ENCODE data around the gene ATG16L1. TPM values are rescaled to one million over a fixed set of nuclear protein-coding genes. Genes with fewer than 3 reads are reported as not detected.

ATG16L1 gene
- total RNA-seq, 1 experiment from 2014 or later: 52.3 TPM

DNA sequence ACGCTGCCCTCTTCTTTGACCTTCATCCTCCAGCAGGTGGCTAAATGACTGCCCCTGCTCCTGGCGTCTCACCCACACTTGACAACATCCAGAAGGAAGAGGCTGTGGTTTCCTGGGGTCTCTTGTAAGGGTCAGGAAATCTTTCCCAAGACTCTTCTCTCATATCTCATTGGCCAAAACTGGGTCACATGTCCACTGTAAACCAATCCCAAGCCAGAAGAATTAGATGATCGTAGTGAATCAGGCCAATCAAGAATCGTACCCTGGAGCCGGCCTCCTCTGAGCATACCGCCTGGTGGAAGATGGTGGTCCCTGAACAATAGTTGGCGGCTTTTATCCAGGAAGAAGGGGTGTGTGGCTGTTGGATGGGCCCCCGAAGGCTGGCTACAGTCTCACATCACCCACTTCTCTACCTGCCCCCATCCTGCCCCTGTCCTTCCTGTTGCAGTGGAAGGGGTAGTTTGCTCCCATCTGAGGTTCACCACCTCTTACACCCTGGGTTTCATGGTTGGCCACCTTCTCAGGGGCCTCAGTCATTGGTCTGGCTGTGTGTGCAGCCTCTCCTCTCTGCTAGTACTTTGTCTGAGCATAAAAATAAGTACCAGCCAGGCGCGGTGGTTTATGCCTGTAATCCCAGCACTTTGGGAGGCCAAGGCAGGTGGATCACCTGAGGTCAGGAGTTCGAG is 59.9 kb downstream of the ATG16L1 start:
- H3K4me1 ChIP-seq (ENCODE audit: control insufficient read depth, insufficient read depth, low read length): no peaks in the 10 kb centered on the region
- BruUV-seq (replicated peaks): no TSS peak
- no peak for ATAC-seq
- intact Hi-C loops (cut with micrococcal nuclease; ENCODE audit: unreplicated experiment) (no loop called here), in situ Hi-C loops (cut with HindIII; ENCODE audit: low pct_unique_long_range_greater_than_20kb, low sequenced_read_pairs) (no loop called here)
- H3K36me3 ChIP-seq (ENCODE audit: control insufficient read depth, insufficient read depth, low read length): no peaks in the 10 kb centered on the region
- no peaks in the 10 kb centered on the region for H3K9me3 ChIP-seq (ENCODE audit: control insufficient read depth, insufficient read depth, low read depth, low read length)
- CTCF ChIA-PET: interaction anchor here (0.7 kb wide), 1 partner anchor 241 kb away, joined by 3 read pairs; no protein-coding TSS in a partner anchor
- H3K27me3 ChIP-seq (ENCODE audit: control insufficient read depth, insufficient read depth, low read length): no peaks in the 10 kb centered on the region
- TF ChIP-seq CTCF (IDR thresholded peaks at IDR 0.05) (no peak), POLR2AphosphoS5 (IDR thresholded peaks at IDR 0.05; ENCODE audit: low read depth, low read length) (no peak), TCF7L2 (IDR thresholded peaks at IDR 0.05; ENCODE audit: low read depth, low read length) (no peak)
- TF ChIP-seq, protein P1, sequence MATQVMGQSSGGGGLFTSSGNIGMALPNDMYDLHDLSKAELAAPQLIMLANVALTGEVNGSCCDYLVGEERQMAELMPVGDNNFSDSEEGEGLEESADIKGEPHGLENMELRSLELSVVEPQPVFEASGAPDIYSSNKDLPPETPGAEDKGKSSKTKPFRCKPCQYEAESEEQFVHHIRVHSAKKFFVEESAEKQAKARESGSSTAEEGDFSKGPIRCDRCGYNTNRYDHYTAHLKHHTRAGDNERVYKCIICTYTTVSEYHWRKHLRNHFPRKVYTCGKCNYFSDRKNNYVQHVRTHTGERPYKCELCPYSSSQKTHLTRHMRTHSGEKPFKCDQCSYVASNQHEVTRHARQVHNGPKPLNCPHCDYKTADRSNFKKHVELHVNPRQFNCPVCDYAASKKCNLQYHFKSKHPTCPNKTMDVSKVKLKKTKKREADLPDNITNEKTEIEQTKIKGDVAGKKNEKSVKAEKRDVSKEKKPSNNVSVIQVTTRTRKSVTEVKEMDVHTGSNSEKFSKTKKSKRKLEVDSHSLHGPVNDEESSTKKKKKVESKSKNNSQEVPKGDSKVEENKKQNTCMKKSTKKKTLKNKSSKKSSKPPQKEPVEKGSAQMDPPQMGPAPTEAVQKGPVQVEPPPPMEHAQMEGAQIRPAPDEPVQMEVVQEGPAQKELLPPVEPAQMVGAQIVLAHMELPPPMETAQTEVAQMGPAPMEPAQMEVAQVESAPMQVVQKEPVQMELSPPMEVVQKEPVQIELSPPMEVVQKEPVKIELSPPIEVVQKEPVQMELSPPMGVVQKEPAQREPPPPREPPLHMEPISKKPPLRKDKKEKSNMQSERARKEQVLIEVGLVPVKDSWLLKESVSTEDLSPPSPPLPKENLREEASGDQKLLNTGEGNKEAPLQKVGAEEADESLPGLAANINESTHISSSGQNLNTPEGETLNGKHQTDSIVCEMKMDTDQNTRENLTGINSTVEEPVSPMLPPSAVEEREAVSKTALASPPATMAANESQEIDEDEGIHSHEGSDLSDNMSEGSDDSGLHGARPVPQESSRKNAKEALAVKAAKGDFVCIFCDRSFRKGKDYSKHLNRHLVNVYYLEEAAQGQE (IDR thresholded peaks at IDR 0.05; ENCODE audit: insufficient read depth in 1 of 2, low read depth in 2 of 2, low read length in 1 of 2): no peak
- no peak for DNase-seq (ENCODE audit: low read depth, low spot score)
- H3K27ac ChIP-seq (ENCODE audit: low read length): no peak overlapping the region
- POLR2A ChIA-PET: no interaction called here
- H3K4me3 ChIP-seq (ENCODE audit: low read depth in 2 of 2, low read length in 2 of 2): no peak overlapping the region

GRCh38 chr2:233312874-233313273 is 61.4 kb downstream of the ATG16L1 start:
- H3K27ac ChIP-seq (ENCODE audit: low read length): no peak overlapping the region
- BruUV-seq (replicated peaks): no TSS peak
- H3K4me3 ChIP-seq (ENCODE audit: low read depth in 2 of 2, low read length in 2 of 2): no peak overlapping the region
- POLR2A ChIA-PET: no interaction called here
- CTCF ChIA-PET: interaction anchor here (0.7 kb wide), 1 partner anchor 699 kb away, joined by 5 read pairs; no protein-coding TSS in a partner anchor
- H3K4me1 ChIP-seq (ENCODE audit: control insufficient read depth, insufficient read depth, low read length): no peaks in the 10 kb centered on the region
- H3K27me3 ChIP-seq (ENCODE audit: control insufficient read depth, insufficient read depth, low read length): no peaks in the 10 kb centered on the region
- intact Hi-C loops (cut with micrococcal nuclease; ENCODE audit: unreplicated experiment) (no loop called here), in situ Hi-C loops (cut with HindIII; ENCODE audit: low pct_unique_long_range_greater_than_20kb, low sequenced_read_pairs) (no loop called here)
- DNase-seq (ENCODE audit: low read depth, low spot score) (no peak), ATAC-seq (no peak; the same call in 1 of the 2 replicates)
- H3K9me3 ChIP-seq (ENCODE audit: control insufficient read depth, insufficient read depth, low read depth, low read length): no peaks in the 10 kb centered on the region
- TF ChIP-seq SIN3A (IDR thresholded peaks at IDR 0.05; ENCODE audit: borderline replicate concordance, insufficient read depth, low read depth, low read length) (no peak), CTCF (IDR thresholded peaks at IDR 0.05) (no peak), TCF7L2 (IDR thresholded peaks at IDR 0.05; ENCODE audit: low read depth, low read length) (no peak), POLR2AphosphoS5 (IDR thresholded peaks at IDR 0.05; ENCODE audit: low read depth, low read length) (no peak)
- TF ChIP-seq, protein P1 (IDR thresholded peaks at IDR 0.05; ENCODE audit: insufficient read depth in 1 of 2, low read depth in 2 of 2, low read length in 1 of 2): no peak
- no peaks in the 10 kb centered on the region for H3K36me3 ChIP-seq (ENCODE audit: control insufficient read depth, insufficient read depth, low read length)
